GM12872 (cell line): ENCODE measurements around the gene CLDN6.

Experiments used
- TF ChIP-seq, protein P1 (sequence below): IDR thresholded peaks from 3 replicates; pipeline ENCODE4 v1.5.1; 2011; ENCODE audit warnings: low read depth, mild to moderate bottlenecking, low read length, moderate library complexity; ENCODE audit not compliant: insufficient read depth

Gene CLDN6

DNA sequence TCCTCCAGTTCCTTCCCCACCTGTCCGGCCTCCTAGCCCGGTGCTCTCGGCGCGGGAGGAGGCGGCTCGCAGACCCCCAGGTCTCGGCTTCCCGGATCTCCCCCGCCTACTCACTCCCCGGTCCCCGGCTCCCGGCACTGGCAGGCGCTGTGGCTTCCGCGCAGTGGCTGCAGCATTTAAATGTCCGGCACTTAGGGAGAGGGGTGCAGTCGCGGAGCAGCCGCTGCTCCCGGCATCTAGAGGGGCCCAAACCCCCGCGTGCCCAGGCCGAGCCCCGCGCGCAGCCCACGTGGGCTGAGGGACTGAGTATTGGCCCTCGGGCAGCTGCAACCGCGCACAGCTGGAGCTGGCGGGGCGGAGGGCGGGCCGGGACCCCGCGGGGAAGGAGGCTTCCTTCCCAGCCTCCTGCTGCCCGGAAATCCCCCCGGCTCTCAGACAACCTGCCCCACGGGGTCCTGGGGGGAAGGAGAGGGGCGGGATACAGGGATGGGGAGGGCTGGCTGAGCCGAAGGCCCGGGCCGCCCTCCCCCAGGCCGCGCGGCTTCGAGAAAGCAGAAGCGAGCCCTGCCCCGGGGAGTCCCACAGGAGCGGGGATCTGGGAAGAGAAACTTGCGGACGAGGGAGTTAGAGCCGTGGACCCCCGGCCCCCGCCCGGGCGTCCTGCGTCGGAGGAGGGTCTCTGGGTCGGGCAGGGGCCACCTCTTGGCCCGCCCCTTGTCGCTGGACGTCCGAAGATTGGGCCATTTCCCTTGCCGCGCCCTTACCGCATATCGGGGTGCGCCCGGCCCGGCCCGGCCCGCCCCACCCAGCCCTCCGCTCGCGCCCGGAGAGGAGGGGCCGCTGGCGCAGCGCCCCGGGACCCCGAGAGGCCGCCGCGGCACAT lies 28.0 kb upstream of the CLDN6 start, which contains the start of gene MMP25:
TSS of gene MMP25 (plus strand) at position 804 of the 883 bp plus-strand sequence. CDS start 357 bp downstream, outside the sequence.
- TF ChIP-seq, protein P1, sequence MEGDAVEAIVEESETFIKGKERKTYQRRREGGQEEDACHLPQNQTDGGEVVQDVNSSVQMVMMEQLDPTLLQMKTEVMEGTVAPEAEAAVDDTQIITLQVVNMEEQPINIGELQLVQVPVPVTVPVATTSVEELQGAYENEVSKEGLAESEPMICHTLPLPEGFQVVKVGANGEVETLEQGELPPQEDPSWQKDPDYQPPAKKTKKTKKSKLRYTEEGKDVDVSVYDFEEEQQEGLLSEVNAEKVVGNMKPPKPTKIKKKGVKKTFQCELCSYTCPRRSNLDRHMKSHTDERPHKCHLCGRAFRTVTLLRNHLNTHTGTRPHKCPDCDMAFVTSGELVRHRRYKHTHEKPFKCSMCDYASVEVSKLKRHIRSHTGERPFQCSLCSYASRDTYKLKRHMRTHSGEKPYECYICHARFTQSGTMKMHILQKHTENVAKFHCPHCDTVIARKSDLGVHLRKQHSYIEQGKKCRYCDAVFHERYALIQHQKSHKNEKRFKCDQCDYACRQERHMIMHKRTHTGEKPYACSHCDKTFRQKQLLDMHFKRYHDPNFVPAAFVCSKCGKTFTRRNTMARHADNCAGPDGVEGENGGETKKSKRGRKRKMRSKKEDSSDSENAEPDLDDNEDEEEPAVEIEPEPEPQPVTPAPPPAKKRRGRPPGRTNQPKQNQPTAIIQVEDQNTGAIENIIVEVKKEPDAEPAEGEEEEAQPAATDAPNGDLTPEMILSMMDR: no peak

DNA sequence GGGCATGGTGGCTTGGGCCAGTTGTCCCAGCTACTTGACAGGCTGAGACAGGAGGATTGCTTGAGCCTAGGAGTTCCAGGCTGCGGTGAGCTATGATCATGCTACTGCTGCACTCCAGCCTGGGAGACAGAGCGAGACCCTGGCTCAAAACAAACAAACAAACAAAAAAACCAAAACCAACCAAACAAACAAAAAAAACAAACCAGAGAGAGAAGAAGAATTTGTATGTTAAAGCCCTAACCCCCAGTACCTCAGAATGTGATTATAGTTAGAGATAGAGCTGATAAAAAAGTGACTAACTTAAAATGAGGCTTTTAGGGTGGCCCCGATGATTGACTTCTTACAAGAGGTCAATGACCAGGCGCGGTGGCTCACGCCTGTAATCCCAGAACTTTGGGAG lies 26.7 kb upstream of the CLDN6 start:
- TF ChIP-seq, protein P1: no peak

DNA sequence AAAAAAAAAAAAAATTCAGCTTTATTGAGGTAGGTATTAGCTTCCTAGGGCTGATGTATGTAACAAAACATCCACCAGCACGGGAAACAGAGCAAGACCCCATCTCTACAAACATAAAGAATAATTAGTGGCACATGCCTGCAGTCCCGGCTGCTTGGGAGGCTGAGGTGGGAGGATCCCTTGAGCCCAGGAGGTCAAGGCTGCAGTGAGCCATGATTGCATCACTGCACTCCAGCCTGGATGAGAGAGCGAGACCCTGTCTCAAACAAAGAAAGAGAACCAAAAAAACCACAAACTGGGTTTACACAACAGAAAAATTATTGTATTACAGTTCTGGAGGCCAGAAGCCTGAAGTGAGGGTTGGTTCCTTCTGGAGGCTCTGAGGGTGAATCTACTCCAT lies 24.4 kb upstream of the CLDN6 start:
- TF ChIP-seq, protein P1: no peak

DNA sequence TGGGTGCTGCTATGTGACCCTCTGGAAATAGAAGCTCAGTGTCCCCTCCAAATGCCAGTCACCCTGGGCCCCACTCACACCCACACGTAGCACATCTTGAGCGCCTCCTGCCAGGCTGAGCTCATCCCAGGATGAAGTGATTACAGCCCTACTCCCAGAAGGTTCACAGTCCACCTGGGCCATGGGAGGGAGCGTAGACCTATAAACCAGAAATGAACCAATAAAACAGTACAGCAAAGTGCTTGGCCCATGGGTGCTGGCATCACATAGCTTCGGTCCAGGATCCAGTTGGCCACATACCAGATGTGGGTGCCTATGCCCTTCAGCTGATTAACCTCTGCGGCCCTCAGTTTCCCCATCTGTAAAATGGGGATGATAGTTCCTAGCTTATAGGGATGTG lies 20.9 kb upstream of the CLDN6 start:
- TF ChIP-seq, protein P1: no peak

DNA sequence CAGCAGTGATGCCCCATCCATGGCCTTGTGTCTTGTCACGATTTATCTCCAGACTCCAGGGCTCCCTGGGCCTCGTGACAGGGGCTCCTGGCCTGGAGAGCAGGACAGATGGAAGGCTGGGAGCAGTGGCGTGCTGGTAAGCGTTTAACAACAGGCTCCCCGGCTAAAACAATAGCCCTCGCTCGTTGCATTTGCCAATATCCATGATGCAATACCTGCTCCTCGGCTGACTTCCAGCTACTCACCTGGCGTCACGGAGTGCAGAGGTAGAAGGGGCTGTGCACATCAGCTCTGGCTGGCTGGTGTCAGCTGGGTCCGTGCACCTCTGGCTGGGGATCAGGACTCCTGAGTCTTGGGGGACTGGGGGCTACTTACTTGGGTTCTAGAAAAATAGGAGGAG lies 20.3 kb upstream of the CLDN6 start:
- TF ChIP-seq, protein P1: no peak

DNA sequence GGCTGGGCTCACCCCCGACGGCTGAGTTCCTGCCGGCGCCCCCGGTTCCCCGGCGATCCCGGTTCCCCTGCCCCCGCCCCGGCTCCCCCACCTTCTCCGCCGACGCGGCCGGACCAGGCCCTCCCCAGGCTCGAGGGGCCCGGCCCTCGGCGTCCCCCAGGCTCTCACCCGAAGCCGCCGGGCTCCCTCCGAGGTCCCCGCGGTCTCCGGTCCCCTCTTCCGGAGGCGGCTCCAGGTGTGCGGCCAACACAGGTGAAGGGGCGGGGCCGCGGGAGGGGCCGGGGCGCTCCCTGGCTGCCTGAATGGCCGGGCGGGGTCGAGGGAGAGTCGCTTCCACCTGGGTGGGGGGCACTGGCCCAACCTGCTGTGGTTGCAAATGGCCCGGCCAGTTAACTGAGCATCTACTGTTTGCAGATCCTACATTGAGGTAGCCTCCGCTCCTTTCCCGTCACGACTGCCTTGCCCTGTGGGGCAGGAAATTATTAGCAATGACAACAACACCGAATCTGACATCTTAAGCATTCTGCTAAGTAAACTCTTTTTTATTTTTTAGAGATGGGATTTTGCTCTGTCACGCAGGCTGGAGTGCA lies 18.8 kb upstream of the CLDN6 start, which contains the start of gene BICDL2:
TSS of gene BICDL2 (minus strand) at position 219 of the 590 bp plus-strand sequence. CDS start 1,448 bp downstream, outside the sequence.
- TF ChIP-seq, protein P1: no peak

DNA sequence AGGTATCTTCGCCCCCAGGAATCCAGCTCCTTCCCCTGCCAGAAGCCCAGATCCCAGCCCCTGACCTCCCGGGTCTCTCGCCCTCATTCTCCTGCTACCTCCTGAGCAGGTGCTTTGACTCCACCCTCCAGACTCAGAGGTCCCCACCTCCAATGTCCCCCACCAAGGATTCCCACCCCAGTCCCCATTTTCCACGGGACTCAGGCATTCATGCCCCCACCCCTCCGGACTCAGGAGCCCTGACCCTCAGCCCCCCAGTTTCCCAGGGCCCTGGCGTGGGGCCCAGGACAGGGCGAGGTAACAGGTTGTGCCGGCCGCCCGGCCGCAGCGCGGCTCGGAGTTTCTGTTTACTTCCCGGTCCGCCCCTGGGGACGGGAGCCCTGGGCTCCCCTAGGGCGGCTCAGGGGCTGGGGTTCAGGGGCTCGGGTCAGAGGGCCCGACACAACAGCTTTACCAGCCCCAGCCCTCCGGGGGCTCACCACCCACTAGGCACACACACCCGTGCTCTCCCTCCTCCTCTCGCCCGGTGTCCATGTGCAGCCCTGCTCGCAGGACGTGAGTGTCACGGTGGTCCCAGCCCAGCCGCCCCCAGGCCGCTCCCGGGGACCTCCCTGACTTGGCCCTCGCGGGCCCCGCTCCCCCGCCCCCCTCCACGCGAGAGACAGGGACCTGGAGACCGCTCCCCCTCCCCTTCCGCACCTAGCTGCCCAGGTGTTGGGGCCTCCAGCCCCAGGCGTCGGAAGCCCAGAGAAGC lies 18.2 kb upstream of the CLDN6 start:
- TF ChIP-seq, protein P1: no peak
